ENCODE results near the gene HOMER3. TPM values are rescaled to one million over a fixed set of nuclear protein-coding genes. Genes with fewer than 3 reads are reported as not detected.
A peak's percentile ranks its signal among the peaks of the same experiment; 100 is the strongest.

Gene HOMER3
- total and polyA plus RNA-seq, 9 of the 15 experiments (the other 6 are each of a cell fraction or from before 2014, with no cell fraction given) = 1.3 to 5.1 (median 3.7) TPM; not detected in 2

DNA sequence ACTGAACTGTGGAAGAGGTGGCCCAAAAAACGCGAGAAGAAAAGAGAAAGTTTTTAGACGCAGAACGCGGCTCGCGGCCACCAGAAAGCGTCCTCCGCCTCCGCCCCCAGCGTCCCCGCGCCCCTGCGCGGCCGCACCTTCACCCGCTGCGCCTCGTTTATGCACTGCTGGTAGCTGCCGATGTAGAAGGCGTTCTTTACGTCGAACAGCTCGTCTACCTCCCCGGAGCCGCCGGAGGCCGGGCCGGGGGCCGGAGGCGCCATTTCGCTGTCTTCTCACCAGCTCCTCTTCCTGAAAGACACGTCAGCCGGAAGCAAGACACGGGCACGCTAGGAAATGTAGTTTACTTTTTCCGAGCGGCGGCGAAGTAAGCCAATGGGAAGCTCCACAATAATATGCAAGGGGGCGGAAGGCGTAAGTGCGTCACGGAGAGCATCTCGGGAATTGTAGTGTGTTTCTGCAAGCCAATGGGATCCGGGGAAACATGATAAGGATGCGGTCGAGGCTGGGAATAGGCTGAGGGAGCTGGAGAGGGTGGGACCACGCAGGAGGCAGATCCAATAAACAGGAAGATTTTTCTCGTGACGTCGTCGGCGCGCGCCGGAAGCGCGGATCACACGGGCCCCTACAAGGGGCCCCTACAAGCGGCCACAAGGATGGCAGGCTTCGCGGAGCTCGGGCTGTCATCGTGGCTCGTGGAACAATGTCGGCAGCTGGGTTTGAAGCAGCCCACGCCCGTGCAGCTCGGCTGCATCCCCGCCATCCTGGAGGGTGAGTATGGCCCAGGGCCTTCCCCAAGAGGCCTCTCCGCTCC lies 21.7 kb downstream of the HOMER3 start, which contains the start of the genes COPE and DDX49 (continued):
- TF ChIP-seq, protein P1, sequence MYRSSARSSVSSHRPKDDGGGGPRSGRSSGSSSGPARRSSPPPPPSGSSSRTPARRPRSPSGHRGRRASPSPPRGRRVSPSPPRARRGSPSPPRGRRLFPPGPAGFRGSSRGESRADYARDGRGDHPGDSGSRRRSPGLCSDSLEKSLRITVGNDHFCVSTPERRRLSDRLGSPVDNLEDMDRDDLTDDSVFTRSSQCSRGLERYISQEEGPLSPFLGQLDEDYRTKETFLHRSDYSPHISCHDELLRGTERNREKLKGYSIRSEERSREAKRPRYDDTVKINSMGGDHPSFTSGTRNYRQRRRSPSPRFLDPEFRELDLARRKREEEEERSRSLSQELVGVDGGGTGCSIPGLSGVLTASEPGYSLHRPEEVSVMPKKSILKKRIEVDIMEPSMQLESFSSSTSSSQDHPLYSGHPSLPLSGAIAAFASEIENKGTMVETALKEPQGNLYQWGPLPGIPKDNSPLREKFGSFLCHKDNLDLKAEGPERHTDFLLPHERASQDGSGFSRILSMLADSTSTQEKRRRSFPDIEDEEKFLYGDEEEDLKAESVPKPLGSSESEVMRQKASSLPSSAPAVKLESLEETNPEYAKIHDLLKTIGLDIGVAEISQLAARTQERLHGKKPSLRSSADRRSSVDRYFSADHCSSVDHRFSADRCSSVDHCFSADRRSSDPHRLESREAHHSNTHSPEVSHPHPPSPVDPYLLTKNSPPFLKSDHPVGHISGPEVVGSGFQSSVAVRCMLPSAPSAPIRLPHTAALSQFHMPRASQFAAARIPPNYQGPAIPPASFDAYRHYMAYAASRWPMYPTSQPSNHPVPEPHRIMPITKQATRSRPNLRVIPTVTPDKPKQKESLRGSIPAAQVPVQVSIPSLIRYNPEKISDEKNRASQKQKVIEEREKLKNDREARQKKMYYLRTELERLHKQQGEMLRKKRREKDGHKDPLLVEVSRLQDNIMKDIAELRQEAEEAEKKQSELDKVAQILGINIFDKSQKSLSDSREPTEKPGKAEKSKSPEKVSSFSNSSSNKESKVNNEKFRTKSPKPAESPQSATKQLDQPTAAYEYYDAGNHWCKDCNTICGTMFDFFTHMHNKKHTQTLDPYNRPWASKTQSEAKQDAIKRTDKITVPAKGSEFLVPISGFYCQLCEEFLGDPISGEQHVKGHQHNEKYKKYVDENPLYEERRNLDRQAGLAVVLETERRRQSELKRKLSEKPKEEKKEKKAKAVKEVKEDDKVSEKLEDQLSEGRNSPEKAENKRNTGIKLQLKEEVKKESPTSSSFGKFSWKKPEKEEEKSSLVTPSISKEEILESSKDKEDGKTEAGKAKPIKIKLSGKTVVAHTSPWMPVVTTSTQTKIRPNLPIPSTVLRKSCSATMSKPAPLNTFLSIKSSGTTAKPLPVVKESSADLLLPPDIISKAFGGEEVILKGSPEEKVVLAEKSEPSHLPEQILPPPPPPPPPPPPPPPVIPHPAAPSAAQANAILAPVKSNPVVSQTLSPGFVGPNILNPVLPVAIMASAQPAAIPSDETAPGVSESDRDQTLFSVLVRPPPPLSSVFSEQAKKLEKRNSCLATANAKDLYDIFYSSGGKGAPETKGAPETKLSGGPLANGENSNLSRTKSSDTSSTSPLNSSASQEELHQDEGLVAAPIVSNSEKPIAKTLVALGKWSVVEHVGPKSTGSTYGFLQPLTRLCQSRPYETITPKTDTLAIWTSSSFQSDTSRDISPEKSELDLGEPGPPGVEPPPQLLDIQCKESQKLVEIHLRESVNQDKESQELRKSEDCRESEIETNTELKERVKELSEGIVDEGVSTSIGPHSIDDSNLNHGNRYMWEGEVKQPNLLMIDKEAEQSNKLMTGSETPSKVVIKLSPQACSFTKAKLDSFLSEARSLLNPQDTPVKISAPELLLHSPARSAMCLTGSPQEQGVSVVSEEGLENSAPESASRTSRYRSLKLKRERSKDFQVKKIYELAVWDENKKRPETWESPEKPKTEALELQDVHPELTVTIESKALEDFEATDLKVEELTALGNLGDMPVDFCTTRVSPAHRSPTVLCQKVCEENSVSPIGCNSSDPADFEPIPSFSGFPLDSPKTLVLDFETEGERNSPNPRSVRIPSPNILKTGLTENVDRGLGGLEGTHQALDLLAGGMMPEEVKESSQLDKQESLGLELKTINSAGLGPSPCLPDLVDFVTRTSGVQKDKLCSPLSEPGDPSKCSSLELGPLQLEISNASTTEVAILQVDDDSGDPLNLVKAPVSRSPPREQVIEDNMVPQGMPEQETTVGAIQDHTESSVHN (IDR thresholded peaks at IDR 0.05; ENCODE audit: borderline replicate concordance in 1 of 2, low read depth in 1 of 2) = no peak
- TF ChIP-seq PHF21A (IDR thresholded peaks at IDR 0.05; ENCODE audit: borderline replicate concordance, low read depth) = peak; percentile 39; the same call in 1 of the 2 replicates
- TF ChIP-seq NR4A1 (CRISPR knock-in tag; IDR thresholded peaks at IDR 0.05) = no peak
- no peak for TF ChIP-seq NR4A1 (tag; IDR thresholded peaks at IDR 0.05)
- peak; percentile 92 for TF ChIP-seq POLR2AphosphoS5 (IDR thresholded peaks at IDR 0.05; ENCODE audit: control insufficient read depth, insufficient read depth, low read depth, low read length)
- TF ChIP-seq, protein P2, sequence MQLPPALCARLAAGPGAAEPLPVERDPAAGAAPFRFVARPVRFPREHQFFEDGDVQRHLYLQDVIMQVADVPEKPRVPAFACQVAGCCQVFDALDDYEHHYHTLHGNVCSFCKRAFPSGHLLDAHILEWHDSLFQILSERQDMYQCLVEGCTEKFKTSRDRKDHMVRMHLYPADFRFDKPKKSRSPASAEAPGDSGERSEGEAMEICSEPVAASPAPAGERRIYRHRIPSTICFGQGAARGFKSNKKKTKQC (CRISPR knock-in tag; IDR thresholded peaks at IDR 0.05) = peak; percentile 74
- TF ChIP-seq ZBED1 (IDR thresholded peaks at IDR 0.05) = 0 out of 2 replicates have a peak, but pooled peaks have one; percentile 53
- TF ChIP-seq, protein P3, sequence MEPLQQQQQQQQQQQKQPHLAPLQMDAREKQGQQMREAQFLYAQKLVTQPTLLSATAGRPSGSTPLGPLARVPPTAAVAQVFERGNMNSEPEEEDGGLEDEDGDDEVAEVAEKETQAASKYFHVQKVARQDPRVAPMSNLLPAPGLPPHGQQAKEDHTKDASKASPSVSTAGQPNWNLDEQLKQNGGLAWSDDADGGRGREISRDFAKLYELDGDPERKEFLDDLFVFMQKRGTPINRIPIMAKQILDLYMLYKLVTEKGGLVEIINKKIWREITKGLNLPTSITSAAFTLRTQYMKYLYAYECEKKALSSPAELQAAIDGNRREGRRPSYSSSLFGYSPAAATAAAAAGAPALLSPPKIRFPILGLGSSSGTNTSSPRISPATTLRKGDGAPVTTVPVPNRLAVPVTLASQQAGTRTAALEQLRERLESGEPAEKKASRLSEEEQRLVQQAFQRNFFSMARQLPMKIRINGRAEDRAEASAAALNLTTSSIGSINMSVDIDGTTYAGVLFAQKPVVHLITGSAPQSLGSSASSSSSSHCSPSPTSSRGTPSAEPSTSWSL (CRISPR knock-in tag; IDR thresholded peaks at IDR 0.05; ENCODE audit: borderline replicate concordance) = no peak
- TF ChIP-seq XRCC5 (IDR thresholded peaks at IDR 0.05; ENCODE audit: low read depth, low read length) = peak; percentile 57; the same call in 1 of the 2 replicates
- TF ChIP-seq BHLHE40 (IDR thresholded peaks at IDR 0.05; ENCODE audit: low read length) = peak; percentile 49
- peak; percentile 79 for TF ChIP-seq POU5F1 (IDR thresholded peaks at IDR 0.05; ENCODE audit: borderline replicate concordance, low read depth, low read length, partially characterized antibody)
- peak; percentile 56 for TF ChIP-seq SMAD1 (IDR thresholded peaks at IDR 0.05; ENCODE audit: low read depth, low read length, partially characterized antibody)
- TF ChIP-seq SMAD4 (CRISPR knock-in tag; conservative IDR thresholded peaks at IDR 0.05) = 0 out of 2 replicates have a peak, but pooled peaks have one; percentile 14
- TF ChIP-seq KDM2B (CRISPR knock-in tag; IDR thresholded peaks at IDR 0.05) = no peak
- peak; percentile 91 to 99 for TF ChIP-seq HDAC1 (IDR thresholded peaks at IDR 0.05)
- no peak for TF ChIP-seq ZFP1 (CRISPR knock-in tag; IDR thresholded peaks at IDR 0.05)
